GM10847 (cell line): ENCODE data around the gene SEMA4F.

ENCODE experiments used
- POLR2A ChIP-seq: IDR thresholded peaks from 2 replicates; pipeline ENCODE4 v1.6.1; 2011; ENCODE audit not compliant: insufficient read length; ENCODE audit errors: extremely low read depth

The SEMA4F gene

GRCh38 chr2:74714691-74715080 lies 60.6 kb downstream of the SEMA4F start:
- TF ChIP-seq POLR2A = no peak

GRCh38 chr2:74715081-74715791 lies 61.2 kb downstream of the SEMA4F start:
- TF ChIP-seq POLR2A = no peak

- no peak for TF ChIP-seq POLR2A
Observed at GRCh38 chr2:74715880-74716279, 61.8 kb downstream of the SEMA4F start.

- TF ChIP-seq POLR2A = no peak
Observed at GRCh38 chr2:74719066-74719465, 65.0 kb downstream of the SEMA4F start.

- no peak for TF ChIP-seq POLR2A
Observed at GRCh38 chr2:74721316-74721715, 67.3 kb downstream of the SEMA4F start.

- no peak for TF ChIP-seq POLR2A
Observed at GRCh38 chr2:74724496-74724895, 70.4 kb downstream of the SEMA4F start.

GRCh38 chr2:74725287-74725686 lies 71.2 kb downstream of the SEMA4F start:
- no peak for TF ChIP-seq POLR2A

GRCh38 chr2:74728842-74729241 lies 74.8 kb downstream of the SEMA4F start:
- no peak for TF ChIP-seq POLR2A

- no peak for TF ChIP-seq POLR2A
Observed at GRCh38 chr2:74730530-74730929, 76.5 kb downstream of the SEMA4F start.
